Sigmoid colon (tissue), 4 donors: ENCODE results near the gene PHF23.

ENCODE experiments used
- EP300 ChIP-seq, 4 donors: sonication (generic); formaldehyde crosslinking; IDR thresholded peaks; one replicate each; pipeline ENCODE4 v1.6.1; 2017; ENCODE audit warnings: antibody characterized with exemption in 4 of 4
- POLR2AphosphoS5 ChIP-seq, 4 donors: sonication (generic); formaldehyde crosslinking; IDR thresholded peaks; one replicate each; pipeline ENCODE4 v1.6.1; 2017; ENCODE audit warnings: antibody characterized with exemption in 4 of 4
- TF ChIP-seq, protein P1 (sequence below), 4 experiments: fragments of 450-650 bp in 3 of 4; fragments of 200-600 bp in 1 of 4; IDR thresholded peaks; one replicate each; pipeline ENCODE4 v1.5.1; 2016 to 2019; ENCODE audit warnings: antibody characterized with exemption in 4 of 4, mild to moderate bottlenecking in 3 of 4, moderate library complexity in 2 of 4

DNA sequence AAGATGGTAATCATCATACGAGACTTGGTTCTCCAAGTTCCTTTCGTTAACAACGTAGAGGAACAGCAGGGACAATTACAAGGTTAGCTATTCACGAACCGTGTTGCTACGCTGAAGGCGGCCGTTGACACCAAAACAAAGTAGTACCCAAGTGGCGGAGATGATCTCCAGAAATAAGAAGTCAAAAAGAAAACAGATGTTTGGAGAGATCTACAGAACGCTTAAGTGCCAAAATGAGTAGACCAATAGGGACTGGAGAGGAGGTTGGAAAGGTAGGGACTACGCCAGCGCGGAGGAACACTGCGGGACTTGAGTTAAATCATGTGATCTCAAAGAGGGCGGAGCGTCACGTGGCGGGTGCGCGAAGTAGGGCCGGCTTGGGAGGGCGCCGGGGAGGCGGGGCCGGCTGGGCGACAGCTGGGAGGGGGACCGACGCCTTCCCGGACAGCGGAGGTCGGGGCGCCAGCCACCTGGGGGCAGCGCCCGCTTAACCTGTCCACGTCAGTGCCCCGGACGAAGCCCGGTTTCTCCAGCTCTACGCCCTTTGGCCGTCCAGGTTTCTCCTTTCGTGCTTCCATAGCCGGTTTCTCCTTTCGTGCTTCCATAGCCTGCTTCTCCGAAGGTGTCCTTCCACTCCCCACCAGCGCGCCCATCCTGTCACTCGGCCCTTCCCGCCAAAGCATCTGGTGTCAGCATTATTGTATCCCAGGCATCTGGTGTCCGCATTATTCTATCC lies 3.6 kb upstream of the PHF23 start:
- TF ChIP-seq, protein P1, sequence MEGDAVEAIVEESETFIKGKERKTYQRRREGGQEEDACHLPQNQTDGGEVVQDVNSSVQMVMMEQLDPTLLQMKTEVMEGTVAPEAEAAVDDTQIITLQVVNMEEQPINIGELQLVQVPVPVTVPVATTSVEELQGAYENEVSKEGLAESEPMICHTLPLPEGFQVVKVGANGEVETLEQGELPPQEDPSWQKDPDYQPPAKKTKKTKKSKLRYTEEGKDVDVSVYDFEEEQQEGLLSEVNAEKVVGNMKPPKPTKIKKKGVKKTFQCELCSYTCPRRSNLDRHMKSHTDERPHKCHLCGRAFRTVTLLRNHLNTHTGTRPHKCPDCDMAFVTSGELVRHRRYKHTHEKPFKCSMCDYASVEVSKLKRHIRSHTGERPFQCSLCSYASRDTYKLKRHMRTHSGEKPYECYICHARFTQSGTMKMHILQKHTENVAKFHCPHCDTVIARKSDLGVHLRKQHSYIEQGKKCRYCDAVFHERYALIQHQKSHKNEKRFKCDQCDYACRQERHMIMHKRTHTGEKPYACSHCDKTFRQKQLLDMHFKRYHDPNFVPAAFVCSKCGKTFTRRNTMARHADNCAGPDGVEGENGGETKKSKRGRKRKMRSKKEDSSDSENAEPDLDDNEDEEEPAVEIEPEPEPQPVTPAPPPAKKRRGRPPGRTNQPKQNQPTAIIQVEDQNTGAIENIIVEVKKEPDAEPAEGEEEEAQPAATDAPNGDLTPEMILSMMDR (IDR thresholded peaks at IDR 0.05), result no peak
- TF ChIP-seq POLR2AphosphoS5 (IDR thresholded peaks at IDR 0.05) (peak; percentile 84 to 96 (median 92)), EP300 (IDR thresholded peaks at IDR 0.05) (peak in 2 of 4 donors; percentile 87 to 88)
